NCI-H2227 (cell line): Measurements from ENCODE around the gene HGD.
"Not testable (repeated sequence)": the region's sequence is repeated elsewhere in the genome, so short reads cannot be mapped to it uniquely, and the experiment has no call there.

Experiments
- DNase-seq: peaks from one replicate; lab custom pipeline; 2025; ENCODE audit not compliant: unreplicated experiment; lab: John Stamatoyannopoulos, UW

The HGD gene

GRCh38 chr3:120640231-120640630 is 41.8 kb downstream of the HGD start:
- DNase-seq, result no peak

- not testable (repeated sequence) for DNase-seq
These were observed 43.2 kb downstream of the HGD start for GRCh38 chr3:120638820-120639219.

- no peak for DNase-seq
These were observed 44.0 kb downstream of the HGD start for GRCh38 chr3:120637851-120638559.

- no peak for DNase-seq
These were observed 45.1 kb downstream of the HGD start for GRCh38 chr3:120636795-120637401.

- no peak for DNase-seq
These were observed 47.5 kb downstream of the HGD start for GRCh38 chr3:120634539-120634938.

GRCh38 chr3:120625159-120625586 is 56.9 kb downstream of the HGD start:
- DNase-seq, result no peak

- no peak for DNase-seq
These were observed 58.3 kb downstream of the HGD start for GRCh38 chr3:120623727-120624093.

- DNase-seq, result no peak
These were observed 58.9 kb downstream of the HGD start for GRCh38 chr3:120622870-120623726.

GRCh38 chr3:120622457-120622856 is 59.6 kb downstream of the HGD start:
- no peak for DNase-seq

- DNase-seq, result not testable (repeated sequence)
These were observed 65.3 kb downstream of the HGD start for GRCh38 chr3:120616745-120617144.

GRCh38 chr3:120615847-120616609 is 66.0 kb downstream of the HGD start:
- DNase-seq, result no peak

- no peak for DNase-seq
These were observed 67.3 kb downstream of the HGD start for GRCh38 chr3:120614765-120615164.

GRCh38 chr3:120608506-120608905 is 73.5 kb downstream of the HGD start:
- no peak for DNase-seq

GRCh38 chr3:120604784-120605183 is 77.3 kb downstream of the HGD start:
- no peak for DNase-seq

- no peak for DNase-seq
These were observed 77.7 kb downstream of the HGD start for GRCh38 chr3:120604382-120604781.

GRCh38 chr3:120602682-120603081 is 79.4 kb downstream of the HGD start:
- no peak for DNase-seq

- no peak for DNase-seq
These were observed 80.5 kb downstream of the HGD start for GRCh38 chr3:120601554-120601953.

- no peak for DNase-seq
These were observed 82.8 kb downstream of the HGD start for GRCh38 chr3:120599211-120599610.

GRCh38 chr3:120597445-120598049 is 84.5 kb downstream of the HGD start:
- DNase-seq, result no peak

GRCh38 chr3:120596853-120597223 is 85.2 kb downstream of the HGD start:
- DNase-seq, result no peak
